ENCODE results near the gene NOL4L.
A peak's percentile ranks its signal among the peaks of the same experiment; 100 is the strongest.

NOL4L gene

GRCh38 chr20:32451682-32452461 lies 133.3 kb downstream of the NOL4L start:
- DNase-seq = no peak

- no peak for DNase-seq
Observed at GRCh38 chr20:32451340-32451681, 133.8 kb downstream of the NOL4L start.

GRCh38 chr20:32450484-32451061 lies 134.6 kb downstream of the NOL4L start:
- DNase-seq = no peak

GRCh38 chr20:32449890-32450401 lies 135.2 kb downstream of the NOL4L start:
- DNase-seq = no peak

- DNase-seq = no peak
Observed at GRCh38 chr20:32449057-32449889, 135.9 kb downstream of the NOL4L start.

GRCh38 chr20:32448306-32449056 lies 136.7 kb downstream of the NOL4L start:
- no peak for DNase-seq

- no peak for DNase-seq
Observed at GRCh38 chr20:32447136-32448027, 137.8 kb downstream of the NOL4L start.

- DNase-seq = no peak
Observed at GRCh38 chr20:32446301-32447100, 138.6 kb downstream of the NOL4L start.

- no peak for DNase-seq
Observed at GRCh38 chr20:32445539-32446273, 139.4 kb downstream of the NOL4L start.

GRCh38 chr20:32444474-32445220 lies 140.5 kb downstream of the NOL4L start:
- DNase-seq = no peak

- DNase-seq = no peak
Observed at GRCh38 chr20:32443386-32443974, 141.7 kb downstream of the NOL4L start.

GRCh38 chr20:32442630-32443373 lies 142.3 kb downstream of the NOL4L start:
- DNase-seq = no peak

GRCh38 chr20:32441638-32442037 lies 143.5 kb downstream of the NOL4L start:
- DNase-seq = no peak

GRCh38 chr20:32440758-32441078 lies 144.4 kb downstream of the NOL4L start:
- no peak for DNase-seq

- DNase-seq = no peak
Observed at GRCh38 chr20:32440069-32440757, 144.9 kb downstream of the NOL4L start.

GRCh38 chr20:32439132-32439829 lies 145.9 kb downstream of the NOL4L start:
- peak; percentile 47 for DNase-seq

GRCh38 chr20:32438331-32438858 lies 146.7 kb downstream of the NOL4L start:
- no peak for DNase-seq
